ENCODE results near the gene STARD5.

- TF ChIP-seq CTCF (IDR thresholded peaks at IDR 0.05): no peak
- TF ChIP-seq POLR2A (IDR thresholded peaks at IDR 0.05): no peak
- no peak for TF ChIP-seq EP300 (IDR thresholded peaks at IDR 0.05)
Measured at GRCh38 chr15:81362790-81363189, 38.8 kb upstream of the STARD5 start.
